ENCODE data around the gene WDR46. TPM values are rescaled to one million over a fixed set of nuclear protein-coding genes. Genes with fewer than 3 reads are reported as not detected.
A peak's percentile ranks its signal among the peaks of the same experiment; 100 is the strongest.

WDR46 gene
- total and polyA plus RNA-seq, 8 donors: 42.9 to 72.9 (median 54.5) TPM

GRCh38 chr6:33279257-33279695 is 9.8 kb downstream of the WDR46 start:
- WGBS, 5 donors: 56 to 80% (median 66%) methylated on average over 7 to 13 of the region's 13 CpGs
- no peaks in the 10 kb centered on the region for H3K9me3 ChIP-seq
- peak overlapping the region in 2 of 5 donors; percentile 91 to 97 for H3K27ac ChIP-seq
- peak in 1 of 2 donors; percentile 42 for DNase-seq
- H3K27me3 ChIP-seq: no peaks in the 10 kb centered on the region
- no peak overlapping the region for H3K4me3 ChIP-seq
- H3K4me1 ChIP-seq: peaks cover 38 to 61% (median 52%) of the 10 kb centered on the region in 4 donors
- H3K36me3 ChIP-seq: peaks cover 48 to 84% (median 83%) of the 10 kb centered on the region in 4 donors
- intact Hi-C loops (cut with DNase I; ENCODE audit: low total_unique reads): no loop called here
- TF ChIP-seq, protein P1, sequence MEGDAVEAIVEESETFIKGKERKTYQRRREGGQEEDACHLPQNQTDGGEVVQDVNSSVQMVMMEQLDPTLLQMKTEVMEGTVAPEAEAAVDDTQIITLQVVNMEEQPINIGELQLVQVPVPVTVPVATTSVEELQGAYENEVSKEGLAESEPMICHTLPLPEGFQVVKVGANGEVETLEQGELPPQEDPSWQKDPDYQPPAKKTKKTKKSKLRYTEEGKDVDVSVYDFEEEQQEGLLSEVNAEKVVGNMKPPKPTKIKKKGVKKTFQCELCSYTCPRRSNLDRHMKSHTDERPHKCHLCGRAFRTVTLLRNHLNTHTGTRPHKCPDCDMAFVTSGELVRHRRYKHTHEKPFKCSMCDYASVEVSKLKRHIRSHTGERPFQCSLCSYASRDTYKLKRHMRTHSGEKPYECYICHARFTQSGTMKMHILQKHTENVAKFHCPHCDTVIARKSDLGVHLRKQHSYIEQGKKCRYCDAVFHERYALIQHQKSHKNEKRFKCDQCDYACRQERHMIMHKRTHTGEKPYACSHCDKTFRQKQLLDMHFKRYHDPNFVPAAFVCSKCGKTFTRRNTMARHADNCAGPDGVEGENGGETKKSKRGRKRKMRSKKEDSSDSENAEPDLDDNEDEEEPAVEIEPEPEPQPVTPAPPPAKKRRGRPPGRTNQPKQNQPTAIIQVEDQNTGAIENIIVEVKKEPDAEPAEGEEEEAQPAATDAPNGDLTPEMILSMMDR (IDR thresholded peaks at IDR 0.05): no peak

- peak overlapping the region in 3 of 5 donors; percentile 91 to 97 (median 96) for H3K27ac ChIP-seq
- WGBS, 5 donors: 74 to 88% (median 83%) methylated on average over 3 of the region's 3 CpGs
Measured at GRCh38 chr6:33278810-33279209, 10.2 kb downstream of the WDR46 start.

GRCh38 chr6:33278392-33278741 is 10.7 kb downstream of the WDR46 start:
- TF ChIP-seq EP300 (IDR thresholded peaks at IDR 0.05): no peak
- TF ChIP-seq POLR2A (IDR thresholded peaks at IDR 0.05): no peak
- TF ChIP-seq, protein P1 (IDR thresholded peaks at IDR 0.05): no peak
- no peak for TF ChIP-seq POLR2AphosphoS5 (IDR thresholded peaks at IDR 0.05)
- Histone ChIP-seq H3K9me3 (no peaks in the 10 kb centered on the region), H3K36me3 (peaks cover 49 to 84% (median 83%) of the 10 kb centered on the region in 4 donors), H3K27ac (peak overlapping the region; percentile 91 to 97 (median 95)), H3K4me1 (peaks cover 47 to 71% (median 62%) of the 10 kb centered on the region in 4 donors), H3K27me3 (no peaks in the 10 kb centered on the region), H3K4me3 (peak overlapping the region in 3 of 4 donors; percentile 70 to 77 (median 72))
- intact Hi-C loops (cut with DNase I; ENCODE audit: low total_unique reads): no loop called here
- DNase-seq: no peak
- 75 to 82% (median 79%) methylated on average over 6 to 9 of the region's 9 CpGs for WGBS, 5 donors

More at GRCh38 chr6:33278810-33279209, 10.2 kb downstream of the WDR46 start:
- Histone ChIP-seq H3K9me3 (no peaks in the 10 kb centered on the region), H3K36me3 (peaks cover 49 to 84% (median 83%) of the 10 kb centered on the region in 4 donors), H3K4me1 (peaks cover 43 to 66% (median 57%) of the 10 kb centered on the region in 4 donors), H3K27me3 (no peaks in the 10 kb centered on the region), H3K4me3 (peak overlapping the region in 2 of 4 donors; percentile 70 to 77)
- TF ChIP-seq EP300 (IDR thresholded peaks at IDR 0.05) (no peak), POLR2AphosphoS5 (IDR thresholded peaks at IDR 0.05) (no peak), POLR2A (IDR thresholded peaks at IDR 0.05) (no peak)
- TF ChIP-seq, protein P1 (IDR thresholded peaks at IDR 0.05): no peak
- intact Hi-C loops (cut with DNase I; ENCODE audit: low total_unique reads): no loop called here
- peak in 1 of 2 donors; percentile 7 for DNase-seq

- H3K4me3 ChIP-seq: peak overlapping the region; percentile 70 to 79 (median 74)
- DNase-seq: peak in 1 of 2 donors; percentile 42
- TF ChIP-seq POLR2A (IDR thresholded peaks at IDR 0.05): no peak
- no peak for TF ChIP-seq POLR2AphosphoS5 (IDR thresholded peaks at IDR 0.05)
- TF ChIP-seq, protein P1 (IDR thresholded peaks at IDR 0.05): no peak
- no peak for TF ChIP-seq EP300 (IDR thresholded peaks at IDR 0.05)
- peaks cover 52 to 76% (median 67%) of the 10 kb centered on the region in 4 donors for H3K4me1 ChIP-seq
- no peaks in the 10 kb centered on the region for H3K9me3 ChIP-seq
- H3K27me3 ChIP-seq: no peaks in the 10 kb centered on the region
- H3K27ac ChIP-seq: peak overlapping the region; percentile 91 to 97 (median 95)
- intact Hi-C loops (cut with DNase I; ENCODE audit: low total_unique reads): no loop called here
- 33 to 49% (median 44%) methylated on average over 15 to 39 of the region's 39 CpGs for WGBS, 5 donors
- peaks cover 45 to 82% (median 79%) of the 10 kb centered on the region in 4 donors for H3K36me3 ChIP-seq
Measured at GRCh38 chr6:33277663-33278391, 11.2 kb downstream of the WDR46 start.

All from stomach (tissue), 9 donors.